ENCODE data around the gene ANKRD12. TPM values are rescaled to one million over a fixed set of nuclear protein-coding genes. Genes with fewer than 3 reads are reported as not detected.

Gene ANKRD12
- total and polyA plus RNA-seq, 2 experiments from 2014 or later: 23.9 to 92.4 TPM

- Histone ChIP-seq H3K4me3 (no peak overlapping the region), H3K9me2 (ENCODE audit: insufficient read depth) (no peaks in the 10 kb centered on the region), H3F3A (replicated peaks; ENCODE audit: low read depth) (peaks cover 10% of the 10 kb centered on the region), H3K4me1 (ENCODE audit: insufficient read depth) (peaks cover 8% of the 10 kb centered on the region; the same call in 1 of the 2 replicates), H4K20me1 (replicated peaks; ENCODE audit: insufficient read depth) (peaks cover 3% of the 10 kb centered on the region; the same call in 1 of the 2 replicates), H3K4me2 (no peak overlapping the region), H3K27me3 (ENCODE audit: insufficient read depth) (no peaks in the 10 kb centered on the region), H3K79me2 (replicated peaks; ENCODE audit: insufficient read depth) (peaks cover 79% of the 10 kb centered on the region), H2AFZ (no peak overlapping the region), H3K36me3 (ENCODE audit: insufficient read depth) (no peaks in the 10 kb centered on the region), H3K27ac (ENCODE audit: low read depth) (no peak overlapping the region)
- no peak for TF ChIP-seq NANOG (IDR thresholded peaks at IDR 0.05; ENCODE audit: borderline replicate concordance)
- TF ChIP-seq, protein P1, sequence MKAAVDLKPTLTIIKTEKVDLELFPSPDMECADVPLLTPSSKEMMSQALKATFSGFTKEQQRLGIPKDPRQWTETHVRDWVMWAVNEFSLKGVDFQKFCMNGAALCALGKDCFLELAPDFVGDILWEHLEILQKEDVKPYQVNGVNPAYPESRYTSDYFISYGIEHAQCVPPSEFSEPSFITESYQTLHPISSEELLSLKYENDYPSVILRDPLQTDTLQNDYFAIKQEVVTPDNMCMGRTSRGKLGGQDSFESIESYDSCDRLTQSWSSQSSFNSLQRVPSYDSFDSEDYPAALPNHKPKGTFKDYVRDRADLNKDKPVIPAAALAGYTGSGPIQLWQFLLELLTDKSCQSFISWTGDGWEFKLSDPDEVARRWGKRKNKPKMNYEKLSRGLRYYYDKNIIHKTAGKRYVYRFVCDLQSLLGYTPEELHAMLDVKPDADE (IDR thresholded peaks at IDR 0.05): no peak
- TF ChIP-seq ZNF114 (CRISPR knock-in tag; IDR thresholded peaks at IDR 0.05): no peak
- TF ChIP-seq, protein P2, sequence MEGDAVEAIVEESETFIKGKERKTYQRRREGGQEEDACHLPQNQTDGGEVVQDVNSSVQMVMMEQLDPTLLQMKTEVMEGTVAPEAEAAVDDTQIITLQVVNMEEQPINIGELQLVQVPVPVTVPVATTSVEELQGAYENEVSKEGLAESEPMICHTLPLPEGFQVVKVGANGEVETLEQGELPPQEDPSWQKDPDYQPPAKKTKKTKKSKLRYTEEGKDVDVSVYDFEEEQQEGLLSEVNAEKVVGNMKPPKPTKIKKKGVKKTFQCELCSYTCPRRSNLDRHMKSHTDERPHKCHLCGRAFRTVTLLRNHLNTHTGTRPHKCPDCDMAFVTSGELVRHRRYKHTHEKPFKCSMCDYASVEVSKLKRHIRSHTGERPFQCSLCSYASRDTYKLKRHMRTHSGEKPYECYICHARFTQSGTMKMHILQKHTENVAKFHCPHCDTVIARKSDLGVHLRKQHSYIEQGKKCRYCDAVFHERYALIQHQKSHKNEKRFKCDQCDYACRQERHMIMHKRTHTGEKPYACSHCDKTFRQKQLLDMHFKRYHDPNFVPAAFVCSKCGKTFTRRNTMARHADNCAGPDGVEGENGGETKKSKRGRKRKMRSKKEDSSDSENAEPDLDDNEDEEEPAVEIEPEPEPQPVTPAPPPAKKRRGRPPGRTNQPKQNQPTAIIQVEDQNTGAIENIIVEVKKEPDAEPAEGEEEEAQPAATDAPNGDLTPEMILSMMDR (conservative IDR thresholded peaks at IDR 0.05; ENCODE audit: low read depth in 2 of 2): no peak
- no peak for TF ChIP-seq EZH2phosphoT487 (IDR thresholded peaks at IDR 0.05; ENCODE audit: unreplicated experiment)
- no peak for TF ChIP-seq CREB1 (CRISPR knock-in tag; IDR thresholded peaks at IDR 0.05; ENCODE audit: low read depth)
- TF ChIP-seq, protein P3, sequence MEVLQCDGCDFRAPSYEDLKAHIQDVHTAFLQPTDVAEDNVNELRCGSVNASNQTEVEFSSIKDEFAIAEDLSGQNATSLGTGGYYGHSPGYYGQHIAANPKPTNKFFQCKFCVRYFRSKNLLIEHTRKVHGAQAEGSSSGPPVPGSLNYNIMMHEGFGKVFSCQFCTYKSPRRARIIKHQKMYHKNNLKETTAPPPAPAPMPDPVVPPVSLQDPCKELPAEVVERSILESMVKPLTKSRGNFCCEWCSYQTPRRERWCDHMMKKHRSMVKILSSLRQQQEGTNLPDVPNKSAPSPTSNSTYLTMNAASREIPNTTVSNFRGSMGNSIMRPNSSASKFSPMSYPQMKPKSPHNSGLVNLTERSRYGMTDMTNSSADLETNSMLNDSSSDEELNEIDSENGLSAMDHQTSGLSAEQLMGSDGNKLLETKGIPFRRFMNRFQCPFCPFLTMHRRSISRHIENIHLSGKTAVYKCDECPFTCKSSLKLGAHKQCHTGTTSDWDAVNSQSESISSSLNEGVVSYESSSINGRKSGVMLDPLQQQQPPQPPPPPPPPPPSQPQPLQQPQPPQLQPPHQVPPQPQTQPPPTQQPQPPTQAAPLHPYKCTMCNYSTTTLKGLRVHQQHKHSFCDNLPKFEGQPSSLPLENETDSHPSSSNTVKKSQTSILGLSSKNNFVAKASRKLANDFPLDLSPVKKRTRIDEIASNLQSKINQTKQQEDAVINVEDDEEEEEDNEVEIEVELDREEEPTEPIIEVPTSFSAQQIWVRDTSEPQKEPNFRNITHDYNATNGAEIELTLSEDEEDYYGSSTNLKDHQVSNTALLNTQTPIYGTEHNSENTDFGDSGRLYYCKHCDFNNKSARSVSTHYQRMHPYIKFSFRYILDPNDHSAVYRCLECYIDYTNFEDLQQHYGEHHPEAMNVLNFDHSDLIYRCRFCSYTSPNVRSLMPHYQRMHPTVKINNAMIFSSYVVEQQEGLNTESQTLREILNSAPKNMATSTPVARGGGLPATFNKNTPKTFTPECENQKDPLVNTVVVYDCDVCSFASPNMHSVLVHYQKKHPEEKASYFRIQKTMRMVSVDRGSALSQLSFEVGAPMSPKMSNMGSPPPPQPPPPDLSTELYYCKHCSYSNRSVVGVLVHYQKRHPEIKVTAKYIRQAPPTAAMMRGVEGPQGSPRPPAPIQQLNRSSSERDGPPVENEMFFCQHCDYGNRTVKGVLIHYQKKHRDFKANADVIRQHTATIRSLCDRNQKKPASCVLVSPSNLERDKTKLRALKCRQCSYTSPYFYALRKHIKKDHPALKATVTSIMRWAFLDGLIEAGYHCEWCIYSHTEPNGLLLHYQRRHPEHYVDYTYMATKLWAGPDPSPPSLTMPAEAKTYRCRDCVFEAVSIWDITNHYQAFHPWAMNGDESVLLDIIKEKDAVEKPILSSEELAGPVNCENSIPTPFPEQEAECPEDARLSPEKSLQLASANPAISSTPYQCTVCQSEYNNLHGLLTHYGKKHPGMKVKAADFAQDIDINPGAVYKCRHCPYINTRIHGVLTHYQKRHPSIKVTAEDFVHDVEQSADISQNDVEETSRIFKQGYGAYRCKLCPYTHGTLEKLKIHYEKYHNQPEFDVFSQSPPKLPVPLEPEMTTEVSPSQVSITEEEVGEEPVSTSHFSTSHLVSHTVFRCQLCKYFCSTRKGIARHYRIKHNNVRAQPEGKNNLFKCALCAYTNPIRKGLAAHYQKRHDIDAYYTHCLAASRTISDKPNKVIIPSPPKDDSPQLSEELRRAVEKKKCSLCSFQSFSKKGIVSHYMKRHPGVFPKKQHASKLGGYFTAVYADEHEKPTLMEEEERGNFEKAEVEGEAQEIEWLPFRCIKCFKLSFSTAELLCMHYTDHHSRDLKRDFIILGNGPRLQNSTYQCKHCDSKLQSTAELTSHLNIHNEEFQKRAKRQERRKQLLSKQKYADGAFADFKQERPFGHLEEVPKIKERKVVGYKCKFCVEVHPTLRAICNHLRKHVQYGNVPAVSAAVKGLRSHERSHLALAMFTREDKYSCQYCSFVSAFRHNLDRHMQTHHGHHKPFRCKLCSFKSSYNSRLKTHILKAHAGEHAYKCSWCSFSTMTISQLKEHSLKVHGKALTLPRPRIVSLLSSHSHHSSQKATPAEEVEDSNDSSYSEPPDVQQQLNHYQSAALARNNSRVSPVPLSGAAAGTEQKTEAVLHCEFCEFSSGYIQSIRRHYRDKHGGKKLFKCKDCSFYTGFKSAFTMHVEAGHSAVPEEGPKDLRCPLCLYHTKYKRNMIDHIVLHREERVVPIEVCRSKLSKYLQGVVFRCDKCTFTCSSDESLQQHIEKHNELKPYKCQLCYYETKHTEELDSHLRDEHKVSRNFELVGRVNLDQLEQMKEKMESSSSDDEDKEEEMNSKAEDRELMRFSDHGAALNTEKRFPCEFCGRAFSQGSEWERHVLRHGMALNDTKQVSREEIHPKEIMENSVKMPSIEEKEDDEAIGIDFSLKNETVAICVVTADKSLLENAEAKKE (CRISPR knock-in tag; IDR thresholded peaks at IDR 0.05): no peak
- TF ChIP-seq REST (IDR thresholded peaks at IDR 0.05; ENCODE audit: unreplicated experiment): no peak
- no peak for TF ChIP-seq STAT1 (IDR thresholded peaks at IDR 0.05; ENCODE audit: unreplicated experiment)
- no peak for TF ChIP-seq EZH2 (IDR thresholded peaks at IDR 0.05; ENCODE audit: low read depth, unreplicated experiment)
- no peak for TF ChIP-seq POLR2AphosphoS5 (IDR thresholded peaks at IDR 0.05; ENCODE audit: low read depth)
- ATAC-seq (no peak), DNase-seq (ENCODE audit: low spot score) (no peak)
- H3K4me1 Mint-ChIP-seq: peaks cover 27% of the 10 kb centered on the region
- no peak overlapping the region for H3K27ac Mint-ChIP-seq
- peaks cover 13% of the 10 kb centered on the region for H3K27me3 Mint-ChIP-seq (ENCODE audit: insufficient read depth, low read depth, poor library complexity)
- no peak overlapping the region for H3K4me3 Mint-ChIP-seq
- H3K36me3 Mint-ChIP-seq (ENCODE audit: low read depth): peaks cover 4% of the 10 kb centered on the region; the same call in 1 of the 3 replicates
- no peaks in the 10 kb centered on the region for H3K9me3 Mint-ChIP-seq
These were observed 3.8 kb downstream of the ANKRD12 start for GRCh38 chr18:9140381-9140780.
